Kidney (tissue), 14 donors: ENCODE measurements around the gene PTEN. TPM values are rescaled to one million over a fixed set of nuclear protein-coding genes. Genes with fewer than 3 reads are reported as not detected.

Experiments
- DNase-seq, 5 donors: peaks; one replicate each; pipeline ENCODE4 v3.0.0-alpha.2; 2013 to 2020
- FAIRE-seq: peaks from 2 replicates; lab custom pipeline; 2012; peaks lifted over from hg19 to GRCh38; lab: Jason Lieb, UNC
- H3K27ac ChIP-seq, 2 donors: one replicate each; pipeline ENCODE4 v1.7.0; 2013; ENCODE audit warnings: low read depth in 2 of 2, low read length in 2 of 2, inconsistent platforms in 1 of 2
- H3K27me3 ChIP-seq: one replicate; pipeline ENCODE4 v1.7.1; 2013; ENCODE audit warnings: low read length, inconsistent platforms; ENCODE audit not compliant: control insufficient read depth, insufficient read depth
- H3K36me3 ChIP-seq, 3 donors: one replicate each; pipeline versions ENCODE4 v1.7.0 to v1.7.1; 2013; ENCODE audit warnings: low read length in 3 of 3, control low read depth in 1 of 3, inconsistent platforms in 1 of 3; ENCODE audit not compliant: insufficient read depth in 3 of 3, control insufficient read depth in 2 of 3
- H3K4me1 ChIP-seq, 3 donors: one replicate each; pipeline versions ENCODE4 v1.7.0 to v1.7.1; 2013; ENCODE audit warnings: low read length in 3 of 3, inconsistent platforms in 1 of 3, low read depth in 1 of 3; ENCODE audit not compliant: control insufficient read depth in 2 of 3, insufficient read depth in 2 of 3
- H3K4me3 ChIP-seq, 3 donors: one replicate each; pipeline versions ENCODE4 v1.7.0 to v1.8.1; 2013; ENCODE audit warnings: low read length in 3 of 3, control low read depth in 1 of 3, inconsistent platforms in 1 of 3
- H3K9ac ChIP-seq, 3 donors: one replicate each; pipeline versions ENCODE4 v1.7.0 to v1.7.1; 2013; ENCODE audit warnings: low read length in 3 of 3, control low read depth in 1 of 3, inconsistent platforms in 1 of 3
- H3K9me3 ChIP-seq, 3 donors: one replicate each; pipeline versions ENCODE4 v1.7.0 to v1.7.1; 2013; ENCODE audit warnings: low read length in 3 of 3, control low read depth in 1 of 3, inconsistent platforms in 1 of 3; ENCODE audit not compliant: control insufficient read depth in 2 of 3, insufficient read depth in 1 of 3
- CTCF ChIP-seq: IDR thresholded peaks from 3 replicates; pipeline ENCODE4 v1.5.1; 2012; ENCODE audit warnings: mild to moderate bottlenecking, moderate library complexity, borderline replicate concordance; ENCODE audit not compliant: insufficient read depth; ENCODE audit errors: extremely low read depth
- intact Hi-C: fragments of 100-400 bp; cut with DNase I; formaldehyde crosslinking; loops from one replicate; pipeline ENCODE4 v1.11.1; 2022
- polyA plus RNA-seq: library from polyadenylated mRNA; stranded (reverse); fragments of 350-450 nt; fragmentation: Illumina TruSeq; extraction: RNeasy Lipid Tissue Mini Kit (QIAGEN cat#74804); gene quantifications from one replicate; pipeline ENCODE4 v1.2.3, GENCODE V29; 2014; ENCODE audit warnings: low read depth, low replicate concordance; ENCODE audit not compliant: insufficient read depth
- total RNA-seq: library from RNA; stranded (reverse); fragmentation: NEBNext Ultra II Directional; extraction: Animal tissue kit (Norgen Biotek cat#: 25700); gene quantifications from one replicate; pipeline ENCODE4 v1.2.1, GENCODE V29; 2021
- donor health status: control.
- donor health status: control.
- donor health status: control.
- donor health status: control.
- donor health status: control.
- donor health status: DM: yes; HTN: yes; CAD: no.
- donor health status: Normal renal cell carcinoma (clear cell type).

PTEN gene
- total and polyA plus RNA-seq, 2 donors from 2014 or later, result 22.3 to 154 TPM

DNA sequence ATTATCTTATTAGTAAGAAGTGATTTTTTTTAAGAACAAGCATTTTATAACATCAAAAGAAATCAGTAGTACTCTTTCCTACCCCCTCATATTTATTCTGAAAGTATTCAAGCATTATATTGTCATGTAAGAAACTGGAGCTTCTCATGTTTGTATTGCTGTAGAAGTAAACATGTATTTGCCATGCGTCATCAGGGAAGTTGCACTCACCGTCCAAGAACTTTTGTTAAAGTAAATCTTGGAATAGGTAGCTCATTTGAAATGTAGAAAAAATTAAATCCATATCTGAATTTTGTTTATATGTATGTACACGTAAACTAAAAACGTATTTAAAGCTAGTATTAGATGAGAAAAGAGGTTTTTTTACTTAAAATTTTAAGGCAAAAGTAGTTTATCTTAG lies 96.8 kb downstream of the PTEN start:
- no peaks in the 10 kb centered on the region for H3K9me3 ChIP-seq

DNA sequence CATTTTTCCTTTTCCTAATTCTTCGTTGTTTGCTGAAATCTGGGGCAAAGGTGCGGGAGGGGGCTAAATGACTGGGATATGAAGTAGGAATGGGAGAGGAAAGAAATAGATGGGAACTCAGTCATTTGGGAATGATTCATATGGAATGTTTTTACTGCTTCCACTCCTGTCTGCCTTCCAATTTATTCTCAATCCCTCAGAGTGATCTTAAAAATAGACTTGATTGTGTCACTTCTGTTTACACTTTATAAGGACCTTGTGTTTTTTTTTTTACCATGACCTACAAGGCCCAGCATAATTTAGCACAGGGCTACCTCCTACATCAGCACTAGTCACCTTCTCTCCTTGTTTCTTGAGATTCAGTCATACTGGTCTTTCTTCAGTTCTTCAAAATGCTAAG lies 97.9 kb downstream of the PTEN start:
- Histone ChIP-seq H3K9me3 (no peaks in the 10 kb centered on the region), H3K4me3 (no peak overlapping the region), H3K27ac (no peak overlapping the region), H3K27me3 (no peaks in the 10 kb centered on the region), H3K36me3 (peaks cover 2 to 20% (median 7%) of the 10 kb centered on the region in 3 donors), H3K9ac (no peak overlapping the region), H3K4me1 (no peaks in the 10 kb centered on the region)
- DNase-seq, result no peak
- no peak for TF ChIP-seq CTCF
- intact Hi-C loops, result no loop called here
- FAIRE-seq, result no peak

More for the DNA sequence above, 96.8 kb downstream of the PTEN start:
- Histone ChIP-seq H3K4me1 (no peaks in the 10 kb centered on the region), H3K9ac (no peak overlapping the region), H3K4me3 (no peak overlapping the region), H3K27ac (no peak overlapping the region), H3K36me3 (peaks cover 4 to 20% (median 7%) of the 10 kb centered on the region in 3 donors), H3K27me3 (no peaks in the 10 kb centered on the region)
- TF ChIP-seq CTCF, result no peak
- FAIRE-seq (no peak), DNase-seq (no peak)
- intact Hi-C loops, result no loop called here

DNA sequence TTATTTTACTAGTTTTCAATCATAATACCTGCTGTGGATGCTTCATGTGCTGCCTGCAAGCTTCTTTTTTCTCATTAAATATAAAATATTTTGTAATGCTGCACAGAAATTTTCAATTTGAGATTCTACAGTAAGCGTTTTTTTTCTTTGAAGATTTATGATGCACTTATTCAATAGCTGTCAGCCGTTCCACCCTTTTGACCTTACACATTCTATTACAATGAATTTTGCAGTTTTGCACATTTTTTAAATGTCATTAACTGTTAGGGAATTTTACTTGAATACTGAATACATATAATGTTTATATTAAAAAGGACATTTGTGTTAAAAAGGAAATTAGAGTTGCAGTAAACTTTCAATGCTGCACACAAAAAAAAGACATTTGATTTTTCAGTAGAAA lies 103.0 kb downstream of the PTEN start:
- H3K9me3 ChIP-seq, result no peaks in the 10 kb centered on the region
- H3K4me3 ChIP-seq, result no peak overlapping the region
- no peaks in the 10 kb centered on the region for H3K27me3 ChIP-seq
- H3K9ac ChIP-seq, result no peak overlapping the region
- H3K36me3 ChIP-seq, result peaks cover 2 to 9% (median 2%) of the 10 kb centered on the region in 3 donors
- TF ChIP-seq CTCF, result no peak
- FAIRE-seq, result no peak
- intact Hi-C loops, result no loop called here
- H3K4me1 ChIP-seq, result no peaks in the 10 kb centered on the region
- H3K27ac ChIP-seq, result no peak overlapping the region
- DNase-seq, result peak in 2 of 5 donors; percentile 7 to 18

DNA sequence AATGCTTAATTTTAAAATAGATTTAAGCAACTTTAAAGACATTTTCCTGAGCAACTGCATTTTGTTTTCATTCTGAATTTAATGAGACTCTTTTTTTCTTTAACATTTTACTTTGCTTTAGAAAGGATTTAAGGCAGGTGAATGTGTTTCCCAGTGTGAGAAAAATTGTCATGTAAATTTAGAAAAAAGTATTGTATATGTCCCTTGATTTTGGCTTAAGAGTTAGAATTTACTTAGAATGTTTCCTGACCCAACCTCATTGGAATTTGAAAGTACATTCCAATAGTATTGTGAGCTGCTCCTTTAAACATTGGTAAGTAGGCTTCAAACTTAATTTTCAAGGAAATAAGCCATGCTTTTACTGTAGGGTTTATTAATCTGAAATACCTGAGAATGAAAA lies 110.2 kb downstream of the PTEN start:
- no peaks in the 10 kb centered on the region for H3K4me1 ChIP-seq
- TF ChIP-seq CTCF, result no peak
- no peaks in the 10 kb centered on the region for H3K9me3 ChIP-seq
- no peak overlapping the region for H3K27ac ChIP-seq
- no peak overlapping the region for H3K9ac ChIP-seq
- intact Hi-C loops, result no loop called here
- no peaks in the 10 kb centered on the region for H3K36me3 ChIP-seq
- FAIRE-seq (no peak), DNase-seq (no peak)
- H3K4me3 ChIP-seq, result no peak overlapping the region
- H3K27me3 ChIP-seq, result no peaks in the 10 kb centered on the region
